Bronchial epithelial cell (primary cell): Measurements from ENCODE around the gene MRC1. TPM values are rescaled to one million over a fixed set of nuclear protein-coding genes. Genes with fewer than 3 reads are reported as not detected.

Experiments
- DNase-seq: peaks from one replicate; pipeline ENCODE4 v3.0.0-alpha.2; 2010; ENCODE audit warnings: low read depth
- FAIRE-seq: peaks from 2 replicates; lab custom pipeline; 2011; peaks lifted over from hg19 to GRCh38; lab: Jason Lieb, UNC
- H3K27me3 ChIP-seq: 2 replicates; pipeline ENCODE4 v1.5.1; 2011; ENCODE audit warnings: low read length; ENCODE audit not compliant: control insufficient read depth, insufficient read depth
- H3K36me3 ChIP-seq: 2 replicates; pipeline ENCODE4 v1.5.1; 2011; ENCODE audit warnings: low read length; ENCODE audit not compliant: control insufficient read depth, insufficient read depth
- H3K4me3 ChIP-seq: 2 replicates; pipeline ENCODE4 v1.5.1; 2011; ENCODE audit warnings: mild to moderate bottlenecking, low read depth, low read length, control low read depth
- CTCF ChIP-seq: IDR thresholded peaks from 2 replicates; pipeline ENCODE4 v1.5.1; 2011; ENCODE audit warnings: mild to moderate bottlenecking, moderate library complexity, low read length, control low read depth, inconsistent platforms; ENCODE audit not compliant: insufficient read depth, severe bottlenecking
- total RNA-seq: library from RNA; depleted of rRNA; stranded (reverse); fragments of >200 nt; gene quantifications from 2 replicates; pipeline ENCODE4 v1.2.1, GENCODE V29; 2014

Gene MRC1
- total RNA-seq, 1 donor from 2014 or later = under 0.01 TPM

DNA sequence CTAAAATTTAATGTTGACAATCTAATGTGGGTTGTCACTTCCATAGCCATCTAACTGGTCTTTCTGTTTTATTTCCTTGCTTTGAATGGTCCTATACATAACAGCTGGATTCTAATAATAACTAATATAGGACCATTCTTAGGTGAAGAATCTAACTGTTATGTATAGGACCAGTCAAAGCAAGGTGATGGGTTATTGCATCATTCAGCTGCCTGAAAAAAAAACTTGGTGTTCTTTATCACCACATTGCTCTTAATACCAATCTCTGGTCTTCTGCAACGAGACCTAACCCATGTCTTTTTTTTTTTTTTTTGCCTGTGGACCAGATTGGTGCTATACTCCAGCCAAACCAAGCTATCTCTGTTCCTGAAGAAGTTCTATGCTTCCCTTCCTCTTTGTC lies 96.9 kb downstream of the MRC1 start:
- Histone ChIP-seq H3K36me3 (no peaks in the 10 kb centered on the region), H3K4me3 (no peak overlapping the region), H3K27me3 (no peaks in the 10 kb centered on the region)
- no peak for DNase-seq
- TF ChIP-seq CTCF = no peak
- FAIRE-seq = no peak

- FAIRE-seq = no peak
- Histone ChIP-seq H3K4me3 (no peak overlapping the region), H3K36me3 (no peaks in the 10 kb centered on the region), H3K27me3 (no peaks in the 10 kb centered on the region)
- no peak for DNase-seq
- TF ChIP-seq CTCF = no peak
These were observed 98.5 kb downstream of the MRC1 start for GRCh38 chr10:17907641-17908040.

DNA sequence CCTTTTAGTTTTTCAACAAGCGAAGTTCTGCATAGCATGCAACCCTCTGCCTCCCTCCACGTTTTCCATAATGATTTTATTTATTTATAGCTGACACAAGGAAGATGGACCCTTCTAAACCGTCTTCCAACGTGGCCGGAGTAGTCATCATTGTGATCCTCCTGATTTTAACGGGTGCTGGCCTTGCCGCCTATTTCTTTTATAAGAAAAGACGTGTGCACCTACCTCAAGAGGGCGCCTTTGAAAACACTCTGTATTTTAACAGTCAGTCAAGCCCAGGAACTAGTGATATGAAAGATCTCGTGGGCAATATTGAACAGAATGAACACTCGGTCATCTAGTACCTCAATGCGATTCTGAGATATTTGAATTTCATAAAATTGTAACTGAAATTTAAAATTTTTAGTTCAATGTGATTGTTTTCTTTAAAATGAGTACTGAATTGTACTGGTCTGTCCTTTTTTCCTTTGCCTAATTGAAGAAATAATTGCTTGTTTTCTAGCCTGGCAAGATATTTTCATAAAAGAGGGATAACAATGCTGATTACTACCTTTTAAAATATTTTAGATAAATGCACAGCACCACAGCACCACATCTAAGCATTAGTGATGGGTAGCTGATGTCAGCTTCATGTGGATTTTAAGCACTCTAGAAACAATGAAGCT lies 101.1 kb downstream of the MRC1 start:
- FAIRE-seq = no peak

GRCh38 chr10:17912754-17913153 lies 103.6 kb downstream of the MRC1 start:
- no peaks in the 10 kb centered on the region for H3K36me3 ChIP-seq
- no peak for DNase-seq
- no peak for TF ChIP-seq CTCF
- FAIRE-seq = no peak
- no peak overlapping the region for H3K4me3 ChIP-seq
- H3K27me3 ChIP-seq = no peaks in the 10 kb centered on the region

More for the DNA sequence above, 101.1 kb downstream of the MRC1 start:
- TF ChIP-seq CTCF = peak; percentile 56
- H3K4me3 ChIP-seq = no peak overlapping the region
- no peaks in the 10 kb centered on the region for H3K27me3 ChIP-seq
- no peaks in the 10 kb centered on the region for H3K36me3 ChIP-seq
- DNase-seq = peak; percentile 49

DNA sequence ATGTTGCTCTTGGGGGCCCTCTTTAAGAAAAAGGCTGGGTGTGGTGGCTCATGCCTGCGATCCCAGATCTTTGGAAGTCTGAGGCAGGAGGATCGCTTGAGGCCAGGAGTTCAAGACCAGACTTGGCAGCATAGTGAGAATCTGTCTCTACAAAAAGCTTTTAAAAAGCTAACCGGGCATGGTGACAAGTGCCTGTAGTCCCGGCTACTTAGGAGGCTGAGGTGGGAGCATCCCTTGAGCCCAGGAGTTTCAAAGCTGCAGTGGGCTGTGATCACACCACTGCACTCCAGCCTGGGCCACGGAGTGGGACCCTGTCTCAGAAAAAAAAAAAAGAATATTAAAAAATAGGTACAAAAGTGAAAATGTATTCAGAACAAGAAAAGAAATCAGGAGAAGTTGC lies 104.5 kb downstream of the MRC1 start:
- Histone ChIP-seq H3K27me3 (no peaks in the 10 kb centered on the region), H3K36me3 (no peaks in the 10 kb centered on the region), H3K4me3 (no peak overlapping the region)
- FAIRE-seq (no peak), DNase-seq (no peak)
- no peak for TF ChIP-seq CTCF
